ENCODE data around the gene DPM3. TPM values are rescaled to one million over a fixed set of nuclear protein-coding genes. Genes with fewer than 3 reads are reported as not detected.

DPM3 gene
- total RNA-seq, 1 experiment from 2014 or later, result 171 TPM

Other genes starting within 250 kb of the DPM3 start
- gene PMVK, start 203.8 kb downstream of the DPM3 start, total RNA-seq (2014; rRNA removed; shearing (Covaris generic); ENCODE audit: low replicate concordance), result 49.9 and 66.3 TPM in 2 replicates
- gene PBXIP1, start 184.4 kb downstream of the DPM3 start, total RNA-seq (2014; rRNA removed; shearing (Covaris generic); ENCODE audit: low replicate concordance), result 19.2 and 33.0 TPM in 2 replicates
- 18.4 and 22.2 TPM in 2 replicates for gene PYGO2, start 178.7 kb downstream of the DPM3 start, total RNA-seq (2014; rRNA removed; shearing (Covaris generic); ENCODE audit: low replicate concordance)
- gene SHC1, start 169.8 kb downstream of the DPM3 start, total RNA-seq (2014; rRNA removed; shearing (Covaris generic); ENCODE audit: low replicate concordance), result 95.0 and 109 TPM in 2 replicates
- 166 and 305 TPM in 2 replicates for gene CKS1B, start 165.8 kb downstream of the DPM3 start, total RNA-seq (2014; rRNA removed; shearing (Covaris generic); ENCODE audit: low replicate concordance)
- gene FLAD1, start 157.2 kb downstream of the DPM3 start, total RNA-seq (2014; rRNA removed; shearing (Covaris generic); ENCODE audit: low replicate concordance), result 33.4 and 41.9 TPM in 2 replicates
- gene LENEP, start 146.9 kb downstream of the DPM3 start, total RNA-seq (2014; rRNA removed; shearing (Covaris generic); ENCODE audit: low replicate concordance), result not detected in 2 replicates
- 12.2 and 22.8 TPM in 2 replicates for gene ZBTB7B, start 137.7 kb downstream of the DPM3 start, total RNA-seq (2014; rRNA removed; shearing (Covaris generic); ENCODE audit: low replicate concordance)
- gene DCST2, start 106.8 kb downstream of the DPM3 start, total RNA-seq (2014; rRNA removed; shearing (Covaris generic); ENCODE audit: low replicate concordance), result not detected in 2 replicates
- gene DCST1, start 106.7 kb downstream of the DPM3 start, total RNA-seq (2014; rRNA removed; shearing (Covaris generic); ENCODE audit: low replicate concordance), result not detected in 2 replicates
- gene ADAM15, start 89.2 kb downstream of the DPM3 start, total RNA-seq (2014; rRNA removed; shearing (Covaris generic); ENCODE audit: low replicate concordance), result 102 and 125 TPM in 2 replicates
- gene EFNA4, start 76.8 kb downstream of the DPM3 start, total RNA-seq (2014; rRNA removed; shearing (Covaris generic); ENCODE audit: low replicate concordance), result 22.3 and 38.5 TPM in 2 replicates
- gene EFNA3, start 61.7 kb downstream of the DPM3 start, total RNA-seq (2014; rRNA removed; shearing (Covaris generic); ENCODE audit: low replicate concordance), result 9.1 and 10.0 TPM in 2 replicates
- 2.5 and 19.2 TPM in 2 replicates for gene EFNA1, start 12.7 kb downstream of the DPM3 start, total RNA-seq (2014; rRNA removed; shearing (Covaris generic); ENCODE audit: low replicate concordance)
- gene SLC50A1, start 4.7 kb downstream of the DPM3 start, total RNA-seq (2014; rRNA removed; shearing (Covaris generic); ENCODE audit: low replicate concordance), result 46.9 and 54.7 TPM in 2 replicates
- gene KRTCAP2, start 32.8 kb upstream of the DPM3 start, total RNA-seq (2014; rRNA removed; shearing (Covaris generic); ENCODE audit: low replicate concordance), result 271 and 341 TPM in 2 replicates
- gene TRIM46, start 33.3 kb upstream of the DPM3 start, total RNA-seq (2014; rRNA removed; shearing (Covaris generic); ENCODE audit: low replicate concordance), result not detected in 2 replicates
- 20.5 and 28.3 TPM in 2 replicates for gene THBS3, start 67.4 kb upstream of the DPM3 start, total RNA-seq (2014; rRNA removed; shearing (Covaris generic); ENCODE audit: low replicate concordance)
- gene MTX1, start 68.2 kb upstream of the DPM3 start, total RNA-seq (2014; rRNA removed; shearing (Covaris generic); ENCODE audit: low replicate concordance), result 152 and 172 TPM in 2 replicates
- 4.3 and 7.1 TPM in 2 replicates for gene ENTREP3, start 115.0 kb upstream of the DPM3 start, total RNA-seq (2014; rRNA removed; shearing (Covaris generic); ENCODE audit: low replicate concordance)
- gene SCAMP3, start 121.8 kb upstream of the DPM3 start, total RNA-seq (2014; rRNA removed; shearing (Covaris generic); ENCODE audit: low replicate concordance), result 52.5 and 77.8 TPM in 2 replicates
- 30.8 and 32.8 TPM in 2 replicates for gene CLK2, start 133.0 kb upstream of the DPM3 start, total RNA-seq (2014; rRNA removed; shearing (Covaris generic); ENCODE audit: low replicate concordance)
- gene HCN3, start 136.9 kb upstream of the DPM3 start, total RNA-seq (2014; rRNA removed; shearing (Covaris generic); ENCODE audit: low replicate concordance), result 0.06 and 0.84 TPM in 2 replicates
- gene PKLR, start 160.9 kb upstream of the DPM3 start, total RNA-seq (2014; rRNA removed; shearing (Covaris generic); ENCODE audit: low replicate concordance), result not detected in 2 replicates
- 239 and 330 TPM in 2 replicates for gene FDPS, start 168.3 kb upstream of the DPM3 start, total RNA-seq (2014; rRNA removed; shearing (Covaris generic); ENCODE audit: low replicate concordance)
- 22.6 and 24.3 TPM in 2 replicates for gene RUSC1, start 180.4 kb upstream of the DPM3 start, total RNA-seq (2014; rRNA removed; shearing (Covaris generic); ENCODE audit: low replicate concordance)

Data from Caki2 (cell line).